ENCODE measurements around the gene VSTM2B. TPM values are rescaled to one million over a fixed set of nuclear protein-coding genes. Genes with fewer than 3 reads are reported as not detected.

VSTM2B gene
- total RNA-seq (2014; rRNA removed; shearing (Covaris generic)) = not detected in 2 replicates
- total RNA-seq (2022) = not detected in 2 replicates
- Bru-seq, nascent RNA = not detected
- BruChase-seq, experiment 1, labeled RNA remaining after a 6-hour chase = not detected
- not detected for BruChase-seq, experiment 2, labeled RNA remaining after a 2-hour chase
- long read RNA-seq = 0 reads

DNA sequence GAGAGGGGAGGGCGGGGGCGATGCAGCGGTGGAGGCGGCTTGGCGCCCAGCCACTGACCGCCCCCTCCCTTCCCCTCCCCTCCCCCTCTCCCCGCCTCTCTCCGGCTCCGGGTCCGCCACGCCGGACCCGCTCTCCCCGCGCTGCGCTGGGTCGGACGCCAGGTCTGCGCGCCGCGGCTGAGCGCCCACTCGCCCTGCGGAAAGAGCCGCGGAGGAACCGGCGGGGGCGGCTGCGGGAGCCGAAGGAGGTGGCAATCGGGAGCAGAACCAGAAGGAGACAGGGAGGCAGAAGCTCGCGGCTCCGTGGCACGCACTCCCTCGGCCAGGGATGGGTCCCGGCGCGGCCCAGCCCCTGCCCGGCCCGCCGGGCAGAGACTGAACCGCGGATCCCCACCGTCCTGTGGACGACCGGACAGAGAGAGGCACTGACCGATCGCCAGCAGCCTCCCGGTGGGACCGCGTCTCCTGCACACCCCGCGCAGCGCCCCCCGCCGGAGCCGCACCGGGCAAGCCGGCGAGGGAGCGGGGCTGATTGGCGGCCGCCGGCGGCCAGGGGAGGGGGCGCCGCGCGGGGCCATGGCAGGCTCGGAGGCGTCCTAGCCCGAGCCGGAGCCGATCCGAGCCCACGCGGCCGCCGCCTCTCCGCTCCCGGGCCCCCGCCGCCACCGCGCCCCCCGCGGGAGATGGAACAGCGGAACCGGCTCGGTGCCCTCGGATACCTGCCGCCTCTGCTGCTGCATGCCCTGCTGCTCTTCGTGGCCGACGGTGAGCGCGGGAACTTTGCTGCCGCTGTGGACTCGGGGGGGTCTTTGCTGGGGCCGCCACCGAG lies at the start of gene VSTM2B:
VSTM2B (plus strand) TSS at position 94 of the 829 bp plus-strand sequence; CDS start at position 684, 590 bp downstream.
- Histone ChIP-seq H2AFZ (ENCODE audit: low read length) (no peak within 1 kb of the TSS), H3K4me2 (ENCODE audit: low read length) (no peak within 1 kb of the TSS), H3K79me2 (ENCODE audit: insufficient read depth, low read depth, low read length) (no peaks in the 10 kb centered on the region), H3K27ac (ENCODE audit: low read depth, low read length, poor library complexity, severe bottlenecking) (no peak within 1 kb of the TSS), H3K9me3 (ENCODE audit: low read length) (no peaks in the 10 kb centered on the region), H3K4me3 (ENCODE audit: low read depth, low read length, poor library complexity, severe bottlenecking) (no peak within 1 kb of the TSS), H3K36me3 (ENCODE audit: insufficient read depth, low read length) (no peaks in the 10 kb centered on the region), H3K9me2 (ENCODE audit: insufficient read depth, low read length) (no peaks in the 10 kb centered on the region), H4K20me1 (ENCODE audit: insufficient read depth, low read length) (no peaks in the 10 kb centered on the region), H3K4me1 (ENCODE audit: insufficient read depth, low read length, poor library complexity, severe bottlenecking) (no peaks in the 10 kb centered on the region)
- TF ChIP-seq, protein P1, sequence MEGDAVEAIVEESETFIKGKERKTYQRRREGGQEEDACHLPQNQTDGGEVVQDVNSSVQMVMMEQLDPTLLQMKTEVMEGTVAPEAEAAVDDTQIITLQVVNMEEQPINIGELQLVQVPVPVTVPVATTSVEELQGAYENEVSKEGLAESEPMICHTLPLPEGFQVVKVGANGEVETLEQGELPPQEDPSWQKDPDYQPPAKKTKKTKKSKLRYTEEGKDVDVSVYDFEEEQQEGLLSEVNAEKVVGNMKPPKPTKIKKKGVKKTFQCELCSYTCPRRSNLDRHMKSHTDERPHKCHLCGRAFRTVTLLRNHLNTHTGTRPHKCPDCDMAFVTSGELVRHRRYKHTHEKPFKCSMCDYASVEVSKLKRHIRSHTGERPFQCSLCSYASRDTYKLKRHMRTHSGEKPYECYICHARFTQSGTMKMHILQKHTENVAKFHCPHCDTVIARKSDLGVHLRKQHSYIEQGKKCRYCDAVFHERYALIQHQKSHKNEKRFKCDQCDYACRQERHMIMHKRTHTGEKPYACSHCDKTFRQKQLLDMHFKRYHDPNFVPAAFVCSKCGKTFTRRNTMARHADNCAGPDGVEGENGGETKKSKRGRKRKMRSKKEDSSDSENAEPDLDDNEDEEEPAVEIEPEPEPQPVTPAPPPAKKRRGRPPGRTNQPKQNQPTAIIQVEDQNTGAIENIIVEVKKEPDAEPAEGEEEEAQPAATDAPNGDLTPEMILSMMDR (conservative IDR thresholded peaks at IDR 0.05; ENCODE audit: low read length) = no peak
- no peak for TF ChIP-seq EZH2phosphoT487 (IDR thresholded peaks at IDR 0.05; ENCODE audit: borderline replicate concordance, low read depth, low read length)
- ChIA-PET CTCF (ENCODE audit: unreplicated experiment) (no interaction called here), POLR2A (no interaction called here)
- intact Hi-C loops (cut with micrococcal nuclease; ENCODE audit: unreplicated experiment) = no loop called here
- DNase-seq (ENCODE audit: low spot score) = no peak
- no TSS peak for BruUV-seq (replicated peaks)

DNA sequence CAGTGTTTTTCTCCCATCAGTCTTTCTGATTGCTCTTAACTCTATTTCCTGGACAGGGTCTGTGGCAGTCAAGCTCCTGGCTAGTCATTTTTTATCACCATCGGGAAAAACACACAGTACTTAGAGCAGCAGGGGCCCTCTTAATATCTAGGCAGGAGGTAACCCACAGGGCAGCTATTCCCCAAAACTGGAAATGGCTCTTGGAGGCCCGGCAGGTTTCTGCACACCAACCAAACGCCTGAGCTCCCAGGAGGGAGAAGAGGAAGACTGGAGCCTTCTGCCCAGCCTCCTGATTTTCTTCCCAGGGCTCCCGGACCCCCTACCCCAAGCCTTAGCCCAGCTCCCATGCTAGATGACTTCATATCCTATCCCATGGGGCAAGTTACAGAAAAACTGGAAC lies 49.3 kb upstream of the VSTM2B start:
- H3K79me2 ChIP-seq (ENCODE audit: insufficient read depth, low read depth, low read length) = no peaks in the 10 kb centered on the region
- H3K36me3 ChIP-seq (ENCODE audit: insufficient read depth, low read length) = no peaks in the 10 kb centered on the region
- H3K27ac ChIP-seq (ENCODE audit: low read depth, low read length, poor library complexity, severe bottlenecking) = no peak overlapping the region
- H3K9me3 ChIP-seq (ENCODE audit: low read length) = 0 out of 2 replicates have a peak, but pooled peaks cover 5% of the 10 kb centered on the region
- BruUV-seq (replicated peaks) = no TSS peak
- TF ChIP-seq, protein P1 (conservative IDR thresholded peaks at IDR 0.05; ENCODE audit: low read length) = no peak
- TF ChIP-seq EZH2phosphoT487 (IDR thresholded peaks at IDR 0.05; ENCODE audit: borderline replicate concordance, low read depth, low read length) = no peak
- ChIA-PET CTCF (ENCODE audit: unreplicated experiment) (no interaction called here), POLR2A (interaction anchor here (0.6 kb wide), 1 partner anchor 1953 kb away, joined by 3 read pairs; no protein-coding TSS in a partner anchor)
- H3K4me1 ChIP-seq (ENCODE audit: insufficient read depth, low read length, poor library complexity, severe bottlenecking) = no peaks in the 10 kb centered on the region
- H3K4me3 ChIP-seq (ENCODE audit: low read depth, low read length, poor library complexity, severe bottlenecking) = no peak overlapping the region
- no peaks in the 10 kb centered on the region for H3K9me2 ChIP-seq (ENCODE audit: insufficient read depth, low read length)
- intact Hi-C loops (cut with micrococcal nuclease; ENCODE audit: unreplicated experiment) = no loop called here
- H3K4me2 ChIP-seq (ENCODE audit: low read length) = no peak overlapping the region
- DNase-seq (ENCODE audit: low spot score) = no peak
- H4K20me1 ChIP-seq (ENCODE audit: insufficient read depth, low read length) = no peaks in the 10 kb centered on the region
- no peak overlapping the region for H2AFZ ChIP-seq (ENCODE audit: low read length)

All from OCI-LY7 (cell line).